GM12892 (cell line): ENCODE results near the gene RTKN2.

ENCODE experiments used
- DNase-seq: peaks from one replicate; pipeline ENCODE4 v3.0.0; 2011; ENCODE audit not compliant: insufficient read length
- FAIRE-seq: peaks from 2 replicates; lab custom pipeline; 2011; peaks lifted over from hg19 to GRCh38; lab: Jason Lieb, UNC
- POLR2A ChIP-seq: IDR thresholded peaks from 2 replicates; pipeline ENCODE4 v1.6.1; 2011; ENCODE audit warnings: low read depth, low read length, control low read depth
- POLR2AphosphoS5 ChIP-seq: IDR thresholded peaks from 2 replicates; pipeline ENCODE4 v1.6.1; 2011; ENCODE audit warnings: low read depth, low read length, control low read depth
- TAF1 ChIP-seq: IDR thresholded peaks from 2 replicates; pipeline ENCODE4 v1.6.1; 2011; ENCODE audit warnings: low read depth, mild to moderate bottlenecking, control low read depth, low read length, borderline replicate concordance

The RTKN2 gene

DNA sequence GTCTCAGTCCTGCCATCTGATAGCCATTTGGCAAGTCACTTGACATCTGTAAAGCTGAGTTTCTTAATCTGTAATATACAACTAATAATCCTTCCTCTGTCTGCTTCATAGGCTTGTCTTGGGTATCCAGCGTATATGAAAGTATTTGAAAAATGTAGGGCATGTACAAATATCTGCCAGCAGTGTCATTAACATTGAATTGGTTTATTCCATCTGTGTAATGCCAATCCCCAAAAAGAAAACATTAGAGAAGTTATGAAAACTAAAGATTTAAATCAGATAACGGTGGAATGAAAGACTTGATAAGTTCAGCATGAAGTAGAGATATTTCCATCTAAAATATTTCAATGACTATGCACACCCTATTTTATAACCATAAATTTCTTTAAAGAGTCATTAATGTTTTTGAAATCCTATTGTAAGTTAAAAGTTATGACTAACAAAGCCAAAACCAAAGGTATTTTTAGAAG, 9.8 kb upstream of the RTKN2 start:
- TF ChIP-seq POLR2AphosphoS5 = no peak
- TF ChIP-seq TAF1 = no peak
- no peak for TF ChIP-seq POLR2A
- FAIRE-seq (no peak), DNase-seq (no peak)

DNA sequence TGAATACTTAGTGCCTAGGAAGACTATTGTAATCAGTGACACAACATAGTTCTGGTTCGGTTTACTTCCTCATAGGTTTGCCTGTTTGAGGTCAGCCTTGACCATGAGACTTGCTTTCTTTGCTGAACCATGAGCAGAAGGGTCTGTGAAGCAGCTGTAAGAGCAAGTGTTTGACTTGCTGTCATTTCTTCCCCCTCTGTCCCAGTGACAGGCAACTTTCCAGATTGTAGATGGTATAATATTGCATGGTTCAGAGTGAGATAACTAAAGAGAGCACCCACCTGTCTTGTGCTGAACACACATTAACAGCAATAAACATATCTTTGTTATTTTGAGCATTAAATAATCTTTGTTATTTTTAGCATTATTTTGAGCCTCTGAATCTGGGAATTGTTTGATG, 9.3 kb upstream of the RTKN2 start:
- no peak for DNase-seq
- FAIRE-seq = no peak
- TF ChIP-seq TAF1 = no peak
- no peak for TF ChIP-seq POLR2A
- TF ChIP-seq POLR2AphosphoS5 = no peak

DNA sequence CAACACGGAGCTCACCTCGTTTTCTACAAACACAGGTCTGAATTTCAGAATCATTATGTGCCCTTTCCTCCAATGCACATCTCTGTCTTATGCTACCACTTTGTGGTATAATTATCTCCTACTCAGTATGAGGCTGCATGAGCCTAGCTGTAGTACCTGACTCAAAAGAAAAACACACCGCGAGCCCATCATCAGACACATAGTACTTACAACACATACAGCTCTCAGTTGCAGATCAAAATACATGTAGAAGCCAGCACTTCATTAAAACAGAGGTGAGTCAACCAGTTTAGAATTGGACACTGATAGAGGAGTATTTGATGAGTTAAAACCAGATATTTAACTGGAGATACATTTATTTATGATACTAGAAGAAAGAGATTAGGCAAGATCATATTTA, 1.4 kb upstream of the RTKN2 start:
- FAIRE-seq = no peak
- no peak for DNase-seq
- TF ChIP-seq POLR2A (no peak), TAF1 (no peak), POLR2AphosphoS5 (no peak)

DNA sequence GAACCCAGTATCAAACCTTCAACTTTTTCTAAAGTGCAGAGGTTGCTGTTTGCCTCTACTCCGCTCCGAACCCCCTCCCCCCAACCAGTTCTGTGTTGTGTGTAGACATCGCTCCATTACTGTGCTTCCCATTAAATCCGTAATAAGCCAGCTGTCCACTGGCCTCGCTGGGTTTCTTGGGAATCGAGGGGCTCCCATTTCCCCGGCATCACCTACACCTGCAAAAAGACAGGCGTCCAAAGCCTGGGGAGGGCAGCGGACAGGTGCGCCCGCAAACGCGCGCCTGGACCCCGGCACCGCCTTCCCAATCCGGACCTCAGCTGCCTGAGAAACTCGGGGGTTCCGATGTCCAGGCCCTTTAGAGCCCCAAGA, 631 bp downstream of the RTKN2 start:
- TF ChIP-seq TAF1 = no peak
- DNase-seq = no peak
- FAIRE-seq = no peak

DNA sequence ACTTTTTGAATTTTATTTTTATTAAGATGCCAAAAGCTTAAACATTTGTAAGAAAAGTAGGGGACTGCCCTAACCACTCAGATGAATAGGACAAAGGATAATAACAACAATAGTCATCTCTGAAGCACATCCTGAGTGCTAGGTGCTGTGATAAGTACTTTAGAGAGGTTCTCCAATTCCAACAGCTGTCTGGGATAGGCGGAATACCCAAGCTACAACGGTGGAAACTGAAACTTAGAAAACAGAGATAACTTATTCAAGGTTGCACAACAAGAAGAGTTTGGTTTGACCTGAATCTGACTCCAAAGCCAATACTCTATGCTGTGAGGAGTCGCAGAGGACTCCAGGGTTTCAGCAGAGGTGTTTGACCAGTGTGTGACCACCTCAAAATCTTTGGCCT, 2.0 kb downstream of the RTKN2 start:
- TF ChIP-seq POLR2A (no peak), POLR2AphosphoS5 (no peak), TAF1 (no peak)
- FAIRE-seq (no peak), DNase-seq (no peak)

DNA sequence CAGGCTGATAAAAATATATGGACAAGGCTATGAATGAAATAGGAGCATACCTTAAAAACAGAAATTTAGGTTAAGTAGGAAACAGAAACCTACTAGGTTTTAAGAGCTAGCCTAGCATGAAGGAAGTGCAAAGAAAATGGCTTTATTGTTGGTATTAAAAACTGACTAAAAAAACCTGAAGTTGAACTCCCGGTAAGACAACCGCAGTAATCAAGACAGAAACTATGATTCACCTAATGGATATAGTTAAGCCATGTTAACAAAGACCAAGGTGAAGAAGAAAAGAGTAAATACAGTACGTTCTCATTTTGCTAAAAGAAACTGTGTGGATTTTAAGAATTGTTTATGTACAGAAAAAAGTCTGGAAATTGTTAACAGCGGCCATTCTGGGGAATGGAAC, 2.5 kb downstream of the RTKN2 start:
- TF ChIP-seq TAF1 = no peak
- TF ChIP-seq POLR2AphosphoS5 = no peak
- no peak for TF ChIP-seq POLR2A
- FAIRE-seq (no peak), DNase-seq (no peak)

DNA sequence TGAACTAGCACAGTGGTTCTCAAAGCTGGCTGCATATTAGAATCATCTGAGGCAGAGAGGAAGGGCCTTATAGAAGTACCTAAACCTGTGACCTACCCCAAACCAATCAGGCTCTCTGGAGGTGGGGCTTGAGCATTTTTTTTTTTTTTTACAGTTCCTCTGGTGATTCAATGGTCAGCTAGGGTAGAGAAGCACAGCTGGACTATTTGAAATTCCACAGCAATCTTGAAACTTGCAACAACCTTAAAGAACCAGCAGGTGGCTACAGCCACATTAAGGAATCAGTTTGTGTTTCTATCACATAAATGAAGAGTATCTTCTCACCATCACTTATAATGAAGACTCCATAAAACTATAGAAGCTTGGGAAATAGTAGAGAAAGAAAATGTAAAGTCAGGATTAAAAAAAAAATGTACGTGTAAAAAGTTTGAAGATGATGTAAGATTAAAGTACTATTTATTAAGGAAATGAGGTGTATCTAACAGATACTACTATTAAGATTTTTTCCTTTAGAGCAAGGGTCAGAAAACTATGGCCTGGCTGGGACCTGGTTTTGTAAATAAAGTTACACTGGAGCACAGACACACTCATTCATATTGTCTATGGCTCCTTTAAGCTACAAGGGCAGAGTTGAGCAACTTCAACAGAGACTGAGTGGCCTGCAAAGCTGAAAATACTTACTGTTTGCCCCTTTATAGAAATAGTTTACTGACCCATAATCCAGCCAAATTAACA, 3.8 kb downstream of the RTKN2 start:
- FAIRE-seq (peak; percentile 70), DNase-seq (no peak)
- TF ChIP-seq POLR2AphosphoS5 (no peak), POLR2A (no peak), TAF1 (no peak)

DNA sequence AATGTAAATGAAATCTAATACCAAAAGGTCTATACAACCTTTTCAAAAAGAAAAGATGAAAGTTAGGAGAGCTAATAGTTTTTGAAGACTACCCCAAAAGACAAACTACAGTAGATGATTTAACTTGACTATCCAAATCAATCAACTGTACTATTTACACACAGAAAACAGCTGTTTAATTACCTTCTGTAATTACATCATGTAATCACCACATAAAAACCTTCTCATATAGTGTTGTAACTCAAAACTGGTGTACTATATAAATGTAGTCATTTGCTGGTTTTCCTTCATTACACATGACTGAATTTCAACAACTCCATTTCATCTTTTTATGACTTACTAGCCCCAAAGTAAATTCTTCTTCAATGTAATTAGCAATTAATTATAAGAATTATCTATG, 4.5 kb downstream of the RTKN2 start:
- DNase-seq (no peak), FAIRE-seq (no peak)
- TF ChIP-seq TAF1 = no peak
- TF ChIP-seq POLR2AphosphoS5 = no peak
- no peak for TF ChIP-seq POLR2A

DNA sequence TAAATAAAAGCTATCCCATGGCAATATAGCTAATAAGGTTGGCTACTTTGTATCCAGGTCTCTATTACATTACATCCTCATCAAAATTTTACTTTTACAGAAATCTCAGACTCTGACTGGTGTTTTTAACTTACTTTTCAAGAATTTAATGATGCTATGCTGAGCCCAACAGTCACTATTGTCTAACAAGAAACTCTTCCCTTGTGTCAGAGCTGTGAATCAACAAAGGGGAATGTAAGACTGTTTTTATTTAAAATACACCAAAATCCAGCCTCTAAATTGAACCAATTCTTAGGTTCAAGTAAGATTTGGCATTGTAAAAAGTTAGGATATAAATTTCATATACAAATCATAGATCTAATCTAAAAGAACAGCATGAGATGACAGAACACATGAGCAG, 7.0 kb downstream of the RTKN2 start:
- FAIRE-seq = no peak

DNA sequence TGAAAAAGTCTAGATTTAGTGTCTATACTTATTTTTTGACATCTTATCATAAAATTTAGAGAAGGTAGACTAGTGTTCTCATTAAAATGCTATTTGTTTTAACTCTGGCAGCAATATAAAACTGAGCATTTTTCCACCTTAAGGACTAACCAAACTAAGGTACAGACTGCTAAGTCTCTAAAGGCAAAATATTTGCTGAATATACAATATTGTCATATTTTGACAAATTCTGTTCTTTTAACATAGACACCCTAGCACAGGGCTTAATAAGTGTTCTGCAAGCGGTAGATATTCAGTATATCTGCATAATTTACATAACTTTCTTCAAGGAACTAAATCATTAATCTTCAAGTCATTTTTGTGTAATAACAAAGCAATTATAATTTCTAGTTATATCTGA, 8.6 kb downstream of the RTKN2 start:
- no peak for DNase-seq
- TF ChIP-seq POLR2A (no peak), TAF1 (no peak), POLR2AphosphoS5 (no peak)
- FAIRE-seq = no peak

More for the DNA sequence above, 7.0 kb downstream of the RTKN2 start:
- DNase-seq = no peak
- TF ChIP-seq TAF1 = no peak
- TF ChIP-seq POLR2A = no peak
- TF ChIP-seq POLR2AphosphoS5 = no peak

DNA sequence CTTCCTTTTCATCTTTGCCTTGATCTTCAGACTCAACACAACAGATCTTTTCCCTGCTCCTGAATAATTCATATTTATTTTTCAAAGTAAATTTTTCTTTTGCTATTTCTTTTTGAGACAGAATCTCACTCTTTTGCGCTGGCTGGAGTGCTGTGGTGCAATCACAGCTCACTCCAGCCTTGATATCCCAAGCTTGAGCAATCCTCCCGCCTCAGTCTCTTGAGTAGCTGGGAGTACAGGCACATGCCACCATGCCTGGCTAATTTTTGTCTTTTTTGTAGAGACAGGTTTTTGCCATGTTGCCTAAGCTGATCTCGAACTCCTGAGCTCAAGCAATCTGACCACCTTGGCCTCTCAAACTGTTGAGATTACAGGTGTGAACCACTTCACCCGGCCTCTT, 9.2 kb downstream of the RTKN2 start:
- DNase-seq = no peak

DNA sequence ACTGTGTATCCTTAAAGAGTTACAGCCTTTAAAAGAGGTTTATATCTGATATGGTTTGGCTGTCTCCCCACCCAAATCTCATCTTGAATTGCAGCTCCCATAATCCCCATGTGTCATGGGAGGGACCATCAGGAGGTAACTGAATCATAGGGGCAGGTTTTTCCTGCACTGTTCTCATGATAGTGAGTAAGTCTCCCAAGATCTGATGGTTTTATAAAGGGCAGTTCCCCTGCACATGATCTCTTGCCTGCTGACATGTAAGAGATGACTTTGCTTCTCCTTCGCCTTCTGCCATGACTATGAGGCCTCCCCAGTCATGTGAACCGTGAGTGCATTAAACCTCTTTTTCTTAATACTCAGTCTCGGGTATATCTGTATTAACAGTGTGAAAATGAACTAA, 9.7 kb downstream of the RTKN2 start:
- DNase-seq = no peak
- no peak for FAIRE-seq
- TF ChIP-seq POLR2AphosphoS5 (no peak), TAF1 (no peak), POLR2A (no peak)

More for the DNA sequence above, 9.2 kb downstream of the RTKN2 start:
- TF ChIP-seq POLR2A (no peak), TAF1 (no peak), POLR2AphosphoS5 (no peak)
- FAIRE-seq = no peak
